ENCODE data around the gene PNPLA7. TPM values are rescaled to one million over a fixed set of nuclear protein-coding genes. Genes with fewer than 3 reads are reported as not detected.
A peak's percentile ranks its signal among the peaks of the same experiment; 100 is the strongest.

The PNPLA7 gene
- total and polyA plus RNA-seq, 2 of the 13 experiments (the other 11 are each of a cell fraction or from before 2014, with no cell fraction given), result 0.42 to 1.5 TPM

DNA sequence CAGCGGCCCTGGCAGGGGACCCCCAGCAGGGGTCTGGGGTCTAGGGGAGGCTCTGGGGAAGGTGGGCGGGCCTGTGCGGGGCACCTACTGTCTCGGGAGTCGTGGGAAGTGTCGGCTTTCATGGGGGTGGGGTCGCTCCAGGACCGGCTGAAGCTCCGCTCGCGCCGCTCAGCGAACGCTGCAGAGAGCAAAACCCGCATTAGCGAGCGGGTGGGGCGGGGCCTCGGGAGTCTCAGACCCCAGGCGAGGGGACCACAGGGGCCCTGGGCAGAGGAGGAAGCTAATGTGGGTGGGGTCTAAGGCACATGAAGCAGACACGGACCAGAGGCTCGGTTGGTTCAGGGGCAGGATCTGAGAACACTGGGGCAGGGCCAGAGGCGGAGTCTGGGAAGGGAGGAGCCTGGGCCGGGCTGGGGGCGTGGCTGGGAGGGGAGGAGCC is 96.5 kb downstream of the PNPLA7 start:
- Histone ChIP-seq H4K20me1 (ENCODE audit: insufficient read depth, low read length) (peaks cover 14% of the 10 kb centered on the region; the same call in 1 of the 2 replicates), H3K9ac (ENCODE audit: insufficient read depth, low read depth, low read length) (no peak overlapping the region), H3K79me2 (ENCODE audit: insufficient read depth, low read length) (peaks cover 28% of the 10 kb centered on the region), H3K9me3 (ENCODE audit: low read length) (no peaks in the 10 kb centered on the region), H3K36me3 (replicated peaks in 1 of 2; ENCODE audit: control insufficient read depth in 1 of 2, insufficient read depth in 2 of 2, low read length in 2 of 2) (peaks cover 12 to 49% of the 10 kb centered on the region in 2 experiments), H3K27ac (ENCODE audit: extremely low read length, insufficient read depth, low read length) (peak overlapping the region; percentile 34), H3K4me1 (ENCODE audit: insufficient read depth, low read length) (peaks cover 64% of the 10 kb centered on the region), H3K27me3 (ENCODE audit: control insufficient read depth in 1 of 2, insufficient read depth in 2 of 2, low read length in 2 of 2) (no peaks in the 10 kb centered on the region), H3K4me2 (ENCODE audit: low read depth, low read length) (no peak overlapping the region), H2AFZ (ENCODE audit: low read length) (no peak overlapping the region), H3K4me3 (replicated peaks in 1 of 3; ENCODE audit: insufficient read depth in 1 of 3, low read depth in 2 of 3, low read length in 3 of 3) (peak overlapping the region in 1 of 3 experiments; percentile 34; a peak in 1 of 6 replicates)
- no TSS peak for BruUV-seq (replicated peaks)
- CTCF ChIA-PET (ENCODE audit: low intra/inter-chr PET ratio, low total read pairs), result no interaction called here
- WGBS (ENCODE audit: low lambda C conversion rate), result 85% methylated on average over 23 of the region's 25 CpGs
- intact Hi-C loops (cut with micrococcal nuclease; ENCODE audit: unreplicated experiment) (no loop called here), in situ Hi-C loops (cut with HindIII; ENCODE audit: extremely low pct_ligation_motif_present, low pct_unique_long_range_greater_than_20kb) (no loop called here)
- FAIRE-seq (peak; percentile 12), DNase-seq (ENCODE audit: low spot score) (peak; percentile 41), ATAC-seq (peak; percentile 46)
- TF ChIP-seq HHEX (CRISPR knock-in tag; IDR thresholded peaks at IDR 0.05) (no peak), ZMYM4 (CRISPR knock-in tag; IDR thresholded peaks at IDR 0.05) (no peak), RBFOX2 (IDR thresholded peaks at IDR 0.05; ENCODE audit: low read depth, low read length) (peak; percentile 49), HOXA5 (CRISPR knock-in tag; IDR thresholded peaks at IDR 0.05) (no peak), ZNF136 (CRISPR knock-in tag; IDR thresholded peaks at IDR 0.05; ENCODE audit: low read depth) (no peak), CENPX (CRISPR knock-in tag; IDR thresholded peaks at IDR 0.05) (no peak), ZNF567 (CRISPR knock-in tag; IDR thresholded peaks at IDR 0.05; ENCODE audit: borderline replicate concordance) (no peak), ZNF605 (CRISPR knock-in tag; IDR thresholded peaks at IDR 0.05) (peak; percentile 35; the same call in 1 of the 2 replicates)
- TF ChIP-seq, protein P1, sequence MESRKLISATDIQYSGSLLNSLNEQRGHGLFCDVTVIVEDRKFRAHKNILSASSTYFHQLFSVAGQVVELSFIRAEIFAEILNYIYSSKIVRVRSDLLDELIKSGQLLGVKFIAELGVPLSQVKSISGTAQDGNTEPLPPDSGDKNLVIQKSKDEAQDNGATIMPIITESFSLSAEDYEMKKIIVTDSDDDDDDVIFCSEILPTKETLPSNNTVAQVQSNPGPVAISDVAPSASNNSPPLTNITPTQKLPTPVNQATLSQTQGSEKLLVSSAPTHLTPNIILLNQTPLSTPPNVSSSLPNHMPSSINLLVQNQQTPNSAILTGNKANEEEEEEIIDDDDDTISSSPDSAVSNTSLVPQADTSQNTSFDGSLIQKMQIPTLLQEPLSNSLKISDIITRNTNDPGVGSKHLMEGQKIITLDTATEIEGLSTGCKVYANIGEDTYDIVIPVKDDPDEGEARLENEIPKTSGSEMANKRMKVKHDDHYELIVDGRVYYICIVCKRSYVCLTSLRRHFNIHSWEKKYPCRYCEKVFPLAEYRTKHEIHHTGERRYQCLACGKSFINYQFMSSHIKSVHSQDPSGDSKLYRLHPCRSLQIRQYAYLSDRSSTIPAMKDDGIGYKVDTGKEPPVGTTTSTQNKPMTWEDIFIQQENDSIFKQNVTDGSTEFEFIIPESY (CRISPR knock-in tag; IDR thresholded peaks at IDR 0.05), result peak; percentile 86
- POLR2A ChIA-PET, result no interaction called here

Measured in HepG2 (cell line).